Esophagus squamous epithelium (tissue), 4 donors: ENCODE results near the gene COL4A1.

Source experiments
- CTCF ChIP-seq, 6 experiments: fragments of 450-650 bp in 4 of 6; fragments of 200-600 bp in 2 of 6; sonication (generic) in 2 of 6; IDR thresholded peaks; one replicate each; pipeline ENCODE4 v1.5.1; 2016 to 2019; ENCODE audit warnings: antibody characterized with exemption in 6 of 6, mild to moderate bottlenecking in 4 of 6, moderate library complexity in 4 of 6
- POLR2A ChIP-seq, 4 donors: fragments of 450-650 bp; IDR thresholded peaks; one replicate each; pipeline ENCODE4 v1.6.1; 2017; ENCODE audit warnings: antibody characterized with exemption in 4 of 4, mild to moderate bottlenecking in 4 of 4, moderate library complexity in 3 of 4

GRCh38 chr13:110110783-110111182 lies 196.2 kb downstream of the COL4A1 start:
- TF ChIP-seq CTCF (IDR thresholded peaks at IDR 0.05) (no peak), POLR2A (IDR thresholded peaks at IDR 0.05) (no peak)
